GM12891 (cell line): ENCODE results near the gene PROSER1.

Source experiments
- DNase-seq: peaks from one replicate; pipeline ENCODE4 v3.0.0; 2011; ENCODE audit warnings: low spot score; ENCODE audit not compliant: insufficient read length
- FAIRE-seq: peaks from 2 replicates; lab custom pipeline; 2011; peaks lifted over from hg19 to GRCh38; lab: Jason Lieb, UNC
- PAX5 ChIP-seq: IDR thresholded peaks from 2 replicates; pipeline ENCODE4 v1.6.1; 2011; ENCODE audit warnings: low read length, moderate library complexity, mild to moderate bottlenecking; ENCODE audit not compliant: insufficient read depth, severe bottlenecking
- POLR2A ChIP-seq: IDR thresholded peaks from 2 replicates; pipeline ENCODE4 v1.6.1; 2011; ENCODE audit warnings: low read depth, low read length, control low read depth
- POLR2AphosphoS5 ChIP-seq: IDR thresholded peaks from 2 replicates; pipeline ENCODE4 v1.6.1; 2011; ENCODE audit warnings: low read depth, low read length, control low read depth
- POU2F2 ChIP-seq: IDR thresholded peaks from 2 replicates; pipeline ENCODE4 v1.6.1; 2011; ENCODE audit warnings: low read depth, mild to moderate bottlenecking, control low read depth, low read length, moderate library complexity
- SPI1 ChIP-seq: IDR thresholded peaks from 2 replicates; pipeline ENCODE4 v1.6.1; 2011; ENCODE audit warnings: low read depth, low read length, control low read depth
- TAF1 ChIP-seq: IDR thresholded peaks from 2 replicates; pipeline ENCODE4 v1.6.1; 2011; ENCODE audit warnings: low read depth, low read length, control low read depth

The PROSER1 gene

DNA sequence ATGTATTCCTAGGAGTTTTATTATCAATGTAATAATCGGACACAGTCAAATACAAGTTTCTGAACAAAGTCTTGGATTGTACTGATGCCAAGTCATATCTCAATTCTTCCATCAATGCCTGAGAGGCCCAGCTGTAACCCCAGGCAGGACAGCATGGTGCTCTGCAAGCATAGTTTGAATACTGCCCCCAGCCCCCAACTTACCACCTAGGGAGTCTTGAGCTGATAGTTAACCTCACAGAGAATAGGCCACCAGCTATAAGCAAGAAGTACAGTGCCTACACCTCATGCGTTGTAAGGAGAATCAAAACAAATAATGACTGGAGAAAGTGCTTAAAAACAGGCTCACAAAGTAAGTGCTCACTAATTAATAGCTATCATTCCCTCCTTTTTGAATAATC is 2.7 kb downstream of the PROSER1 start:
- FAIRE-seq: peak; percentile 66
- TF ChIP-seq POU2F2: no peak
- no peak for TF ChIP-seq POLR2AphosphoS5
- TF ChIP-seq TAF1: no peak
- no peak for TF ChIP-seq POLR2A
- TF ChIP-seq SPI1: no peak
- TF ChIP-seq PAX5: no peak
- DNase-seq: no peak

DNA sequence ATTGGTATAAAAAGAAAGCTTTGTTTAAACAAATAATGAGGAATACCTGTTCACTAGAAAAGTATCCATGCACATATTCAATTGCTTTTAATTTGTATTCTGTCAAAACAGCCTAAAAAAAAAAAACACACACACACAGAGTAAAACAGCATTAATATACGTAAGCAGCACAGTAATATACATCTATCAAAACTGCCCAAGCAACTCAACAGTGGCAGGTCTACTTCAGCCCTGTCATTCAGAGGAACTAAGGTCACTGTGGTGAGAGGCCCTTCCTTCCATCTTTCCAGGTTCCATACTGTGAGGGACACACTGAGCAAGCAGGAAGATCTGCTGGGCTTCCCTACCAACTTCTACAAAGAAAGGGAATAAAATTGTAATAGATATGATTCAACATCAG is 3.8 kb downstream of the PROSER1 start:
- no peak for DNase-seq
- TF ChIP-seq POLR2AphosphoS5 (no peak), TAF1 (no peak), PAX5 (no peak), POU2F2 (no peak), POLR2A (no peak), SPI1 (no peak)
- FAIRE-seq: no peak

DNA sequence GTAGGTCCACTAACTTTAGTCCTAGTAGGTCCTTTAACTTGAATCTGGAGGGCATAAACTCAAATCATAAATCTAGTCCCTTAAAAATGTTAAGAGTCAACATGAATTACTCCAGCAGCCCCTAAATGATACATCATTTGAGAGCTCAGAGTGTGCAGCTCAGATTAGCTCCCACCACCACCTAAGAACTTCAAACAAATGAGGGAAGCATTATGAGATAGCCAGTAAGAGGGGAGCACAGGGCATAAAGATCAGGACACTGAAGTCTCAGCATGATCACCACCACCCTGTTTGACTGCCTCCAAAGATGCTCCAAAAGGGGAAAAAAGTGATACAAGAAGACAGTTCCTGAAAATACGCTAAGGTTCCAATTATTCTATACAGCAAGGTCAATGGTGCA is 5.7 kb downstream of the PROSER1 start:
- no peak for FAIRE-seq
- no peak for DNase-seq
- TF ChIP-seq POLR2A: no peak
- TF ChIP-seq SPI1: no peak
- no peak for TF ChIP-seq POU2F2
- TF ChIP-seq POLR2AphosphoS5: no peak
- no peak for TF ChIP-seq PAX5
- TF ChIP-seq TAF1: no peak

DNA sequence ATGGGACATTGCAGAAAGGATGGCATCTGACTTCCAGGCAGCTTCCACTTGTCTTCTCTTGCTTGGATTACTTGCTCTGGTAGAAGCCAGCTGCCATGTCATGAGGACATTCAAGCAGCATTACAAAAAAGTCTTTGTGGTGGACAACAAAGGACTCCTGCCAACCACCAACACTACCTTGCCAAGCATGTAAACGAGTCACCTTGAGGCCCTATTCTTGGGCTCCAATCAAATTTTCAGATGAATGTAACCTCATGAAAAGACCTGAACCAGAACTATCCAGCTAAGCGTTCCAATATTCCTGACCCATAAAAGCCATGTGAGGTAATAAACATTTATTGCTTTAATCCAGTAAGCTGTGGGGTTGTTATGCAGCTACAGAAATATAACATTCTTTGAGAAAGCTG is 12.5 kb downstream of the PROSER1 start:
- TF ChIP-seq PAX5: no peak
- no peak for TF ChIP-seq TAF1
- TF ChIP-seq POLR2AphosphoS5: no peak
- no peak for TF ChIP-seq SPI1
- TF ChIP-seq POLR2A: no peak
- TF ChIP-seq POU2F2: no peak
- FAIRE-seq (no peak), DNase-seq (no peak)

DNA sequence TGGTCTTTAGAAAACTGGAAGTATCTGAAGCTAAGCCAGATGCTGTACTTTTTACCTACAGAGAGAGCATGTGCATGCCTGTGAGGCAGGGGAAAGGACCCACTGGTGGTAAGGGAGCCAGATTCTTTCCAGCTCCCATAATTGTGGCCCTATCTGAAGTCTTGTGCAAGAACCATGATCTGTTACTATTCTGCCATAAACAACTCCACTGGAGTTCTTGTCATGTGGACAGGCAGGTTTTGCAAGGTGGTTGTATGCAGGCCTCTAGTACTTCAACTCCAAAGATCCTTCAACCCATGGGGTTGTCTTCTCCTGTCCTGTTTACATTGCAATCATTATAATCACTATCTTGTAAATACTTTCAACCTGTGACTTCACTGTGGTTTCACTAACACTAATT is 14.1 kb downstream of the PROSER1 start:
- FAIRE-seq (no peak), DNase-seq (no peak)
- no peak for TF ChIP-seq POLR2A
- TF ChIP-seq POU2F2: no peak
- TF ChIP-seq PAX5: no peak
- TF ChIP-seq SPI1: no peak
- TF ChIP-seq POLR2AphosphoS5: no peak
- TF ChIP-seq TAF1: no peak

DNA sequence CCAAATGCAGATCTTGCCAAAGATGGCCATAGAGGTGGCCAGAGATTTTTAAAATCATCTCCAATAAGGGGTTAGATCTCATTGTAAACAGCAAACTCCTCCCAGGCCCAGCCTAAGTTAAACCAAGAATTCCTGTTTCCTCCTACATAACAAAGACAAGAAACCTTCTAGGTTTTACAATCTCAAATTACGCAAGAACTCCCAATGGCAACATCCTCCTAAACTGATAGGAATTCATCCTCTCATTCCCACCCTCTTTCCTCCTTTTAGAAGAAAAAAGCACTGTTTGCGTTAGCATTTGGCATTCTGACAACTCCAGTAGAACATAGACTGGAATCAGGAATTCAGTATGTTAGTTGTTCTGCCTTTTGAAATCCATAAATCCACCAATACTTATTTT is 14.6 kb downstream of the PROSER1 start:
- DNase-seq (no peak), FAIRE-seq (no peak)
- TF ChIP-seq PAX5 (no peak), POLR2AphosphoS5 (no peak), TAF1 (no peak), SPI1 (no peak), POU2F2 (no peak), POLR2A (no peak)

DNA sequence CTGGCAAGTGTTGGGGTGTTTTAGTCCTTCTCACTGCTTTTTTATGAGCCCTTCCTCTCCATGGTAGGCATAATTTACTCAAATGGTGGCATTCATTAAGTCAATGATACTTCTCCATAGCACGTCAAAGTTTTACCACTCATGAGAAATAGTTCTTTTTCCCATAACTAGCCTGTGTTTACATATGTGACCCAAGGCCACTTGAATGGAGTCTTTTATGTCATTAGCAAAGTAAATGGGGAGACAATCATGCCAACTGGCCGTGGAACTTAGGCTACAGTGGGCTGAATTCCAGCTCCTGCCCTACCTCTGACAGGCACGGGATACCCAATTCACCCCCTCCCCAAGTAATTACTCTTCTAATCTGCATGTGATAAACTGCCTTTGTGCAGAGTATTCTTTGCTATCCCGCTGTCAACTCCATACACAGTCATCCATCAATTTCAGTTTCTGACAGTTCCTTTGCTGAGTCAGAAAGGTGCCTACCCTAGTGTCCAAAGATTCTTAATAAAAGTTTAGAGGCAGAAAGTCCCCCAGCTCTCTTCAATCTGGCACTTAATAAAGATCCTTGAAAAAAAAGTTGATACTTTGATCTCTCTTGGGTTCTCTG is 16.9 kb downstream of the PROSER1 start:
- DNase-seq: no peak
- FAIRE-seq: no peak
- TF ChIP-seq TAF1: no peak
- TF ChIP-seq SPI1: no peak
- TF ChIP-seq PAX5: no peak
- no peak for TF ChIP-seq POU2F2
- TF ChIP-seq POLR2A: no peak
- TF ChIP-seq POLR2AphosphoS5: no peak

DNA sequence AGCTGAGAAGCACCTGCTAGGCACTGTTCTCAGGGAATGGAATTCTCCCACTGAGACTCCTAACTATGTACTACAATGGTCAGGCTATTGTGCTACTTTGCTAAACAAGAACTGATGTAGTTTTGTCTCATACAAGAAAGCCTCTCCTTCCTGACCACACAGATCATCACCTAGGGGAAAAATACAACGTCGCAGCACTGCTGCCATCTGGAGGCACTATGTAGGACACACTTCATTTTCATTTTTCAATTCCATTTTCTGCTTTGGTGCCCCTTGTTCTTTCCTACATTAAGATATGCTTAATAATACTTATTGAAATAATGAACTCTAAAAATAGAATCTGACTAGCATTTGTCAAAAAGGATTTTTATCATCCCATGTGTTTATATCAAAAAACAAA is 21.1 kb downstream of the PROSER1 start:
- TF ChIP-seq POU2F2 (no peak), POLR2A (no peak), PAX5 (no peak), POLR2AphosphoS5 (no peak), TAF1 (no peak), SPI1 (no peak)
- DNase-seq (peak; percentile 18), FAIRE-seq (peak; percentile 81)

DNA sequence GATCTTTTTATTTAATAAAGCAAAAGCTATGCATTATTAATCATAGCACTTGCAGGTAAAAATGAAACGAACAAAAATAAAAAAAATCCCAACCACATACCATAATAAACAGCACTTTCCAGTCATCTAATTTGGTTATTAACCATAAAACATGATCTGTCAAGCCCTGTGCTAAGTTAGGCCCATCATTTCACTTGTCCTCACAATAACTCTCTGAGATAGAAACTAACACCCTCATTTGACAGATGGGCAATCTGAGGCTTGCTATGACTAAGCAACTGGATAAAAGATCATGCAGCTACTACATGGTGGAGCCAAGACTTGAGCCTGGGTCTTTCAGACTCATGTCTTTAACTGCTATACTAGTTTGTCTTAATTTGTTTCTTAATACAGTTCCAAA is 21.8 kb downstream of the PROSER1 start:
- FAIRE-seq: peak; percentile 35
- no peak for TF ChIP-seq PAX5
- TF ChIP-seq POLR2A: no peak
- no peak for TF ChIP-seq TAF1
- no peak for TF ChIP-seq SPI1
- TF ChIP-seq POU2F2: no peak
- TF ChIP-seq POLR2AphosphoS5: no peak
- no peak for DNase-seq

DNA sequence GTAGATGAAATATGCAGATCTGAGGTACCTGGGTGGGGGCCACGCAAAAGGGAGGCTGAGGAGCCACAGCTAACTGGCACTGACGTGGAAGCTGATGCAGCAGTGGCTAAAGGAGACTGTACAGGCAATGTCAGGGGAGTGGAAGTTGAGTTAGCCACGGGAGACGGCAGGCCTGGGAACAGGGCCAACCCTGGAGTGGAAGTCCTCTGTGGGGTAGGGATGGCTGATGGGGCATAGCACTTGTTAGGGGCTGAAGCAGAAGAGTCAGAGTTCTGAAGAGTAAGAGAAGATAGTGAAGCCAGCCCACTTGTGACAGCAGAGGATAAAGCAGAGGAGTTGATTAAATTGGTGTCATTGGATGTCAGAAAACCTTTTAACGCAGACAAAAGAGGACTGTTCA is 24.4 kb downstream of the PROSER1 start:
- DNase-seq (no peak), FAIRE-seq (no peak)
- no peak for TF ChIP-seq SPI1
- TF ChIP-seq POU2F2: no peak
- no peak for TF ChIP-seq POLR2AphosphoS5
- no peak for TF ChIP-seq POLR2A
- TF ChIP-seq PAX5: no peak
- TF ChIP-seq TAF1: no peak
